Right hindlimb (tissue), 1 donor: ENCODE results near the gene HIVEP3.

Experiments used
- DNase-seq: peaks from one replicate; pipeline ENCODE4 v3.0.0-alpha.2; 2018

The HIVEP3 gene

GRCh38 chr1:41524676-41525675 is 393.7 kb downstream of the HIVEP3 start:
- no peak for DNase-seq

GRCh38 chr1:41523949-41524675 is 394.6 kb downstream of the HIVEP3 start:
- DNase-seq, result no peak

GRCh38 chr1:41523071-41523470 is 395.7 kb downstream of the HIVEP3 start:
- DNase-seq, result no peak

DNA sequence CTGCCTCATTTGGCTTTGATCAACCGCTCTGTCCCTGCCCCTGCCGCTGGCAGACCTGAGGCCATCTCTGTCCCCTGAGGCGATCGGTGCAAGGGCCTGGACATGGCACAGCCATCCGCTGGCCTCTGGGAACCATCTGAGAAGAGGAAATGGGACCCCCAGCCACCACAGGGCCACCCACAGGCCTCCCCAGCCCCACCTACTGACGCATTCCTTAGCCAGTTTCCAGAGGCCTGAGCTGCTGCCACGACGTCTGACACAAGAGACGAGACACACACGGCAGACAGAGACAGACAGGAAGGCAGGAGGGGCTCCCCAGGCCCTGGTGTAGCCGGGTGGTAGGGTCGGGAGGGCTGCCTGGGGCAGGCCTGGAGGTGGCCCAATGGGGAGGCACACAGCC is 397.0 kb downstream of the HIVEP3 start:
- DNase-seq, result no peak

GRCh38 chr1:41520951-41521752 is 397.6 kb downstream of the HIVEP3 start:
- no peak for DNase-seq

DNA sequence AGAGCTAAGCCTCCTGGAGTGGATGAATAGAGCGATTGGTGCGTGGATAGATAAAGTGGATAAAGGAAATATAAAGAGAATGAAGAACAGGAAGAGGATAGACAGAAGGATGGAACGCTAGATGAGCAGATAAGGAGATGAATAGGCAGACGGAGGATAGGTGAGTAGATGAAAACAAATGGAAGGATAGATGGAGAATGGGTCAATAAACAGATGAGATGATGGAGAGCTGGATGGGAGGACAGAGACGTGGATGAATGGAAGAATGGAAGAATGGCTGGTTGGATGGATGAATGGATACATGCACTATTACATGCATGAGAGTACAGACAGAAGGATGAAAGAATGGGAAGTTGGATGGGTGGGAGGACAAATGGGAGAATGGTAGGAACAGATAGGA is 399.1 kb downstream of the HIVEP3 start:
- no peak for DNase-seq

DNA sequence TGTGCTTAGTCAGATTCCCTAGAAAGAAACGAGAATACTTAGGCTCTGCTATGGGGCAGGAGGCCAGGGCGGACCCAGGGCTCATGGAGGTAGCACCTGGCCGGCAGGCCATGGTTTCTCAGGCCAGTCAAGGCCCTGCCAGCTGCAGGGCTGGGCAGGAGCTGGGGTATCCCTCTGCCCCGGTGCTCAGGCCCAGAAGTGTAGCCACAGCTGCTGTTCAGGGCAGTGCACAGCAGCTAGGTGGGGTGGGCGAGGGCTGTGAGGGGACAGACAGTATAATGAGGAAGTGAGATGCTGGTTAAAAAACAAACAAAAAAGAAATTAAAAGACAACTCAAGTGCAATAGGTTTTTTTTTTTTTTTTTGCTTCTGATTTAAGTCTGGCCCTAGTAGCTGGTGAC is 400.3 kb downstream of the HIVEP3 start:
- DNase-seq, result no peak

GRCh38 chr1:41517062-41517438 is 401.7 kb downstream of the HIVEP3 start:
- no peak for DNase-seq

DNA sequence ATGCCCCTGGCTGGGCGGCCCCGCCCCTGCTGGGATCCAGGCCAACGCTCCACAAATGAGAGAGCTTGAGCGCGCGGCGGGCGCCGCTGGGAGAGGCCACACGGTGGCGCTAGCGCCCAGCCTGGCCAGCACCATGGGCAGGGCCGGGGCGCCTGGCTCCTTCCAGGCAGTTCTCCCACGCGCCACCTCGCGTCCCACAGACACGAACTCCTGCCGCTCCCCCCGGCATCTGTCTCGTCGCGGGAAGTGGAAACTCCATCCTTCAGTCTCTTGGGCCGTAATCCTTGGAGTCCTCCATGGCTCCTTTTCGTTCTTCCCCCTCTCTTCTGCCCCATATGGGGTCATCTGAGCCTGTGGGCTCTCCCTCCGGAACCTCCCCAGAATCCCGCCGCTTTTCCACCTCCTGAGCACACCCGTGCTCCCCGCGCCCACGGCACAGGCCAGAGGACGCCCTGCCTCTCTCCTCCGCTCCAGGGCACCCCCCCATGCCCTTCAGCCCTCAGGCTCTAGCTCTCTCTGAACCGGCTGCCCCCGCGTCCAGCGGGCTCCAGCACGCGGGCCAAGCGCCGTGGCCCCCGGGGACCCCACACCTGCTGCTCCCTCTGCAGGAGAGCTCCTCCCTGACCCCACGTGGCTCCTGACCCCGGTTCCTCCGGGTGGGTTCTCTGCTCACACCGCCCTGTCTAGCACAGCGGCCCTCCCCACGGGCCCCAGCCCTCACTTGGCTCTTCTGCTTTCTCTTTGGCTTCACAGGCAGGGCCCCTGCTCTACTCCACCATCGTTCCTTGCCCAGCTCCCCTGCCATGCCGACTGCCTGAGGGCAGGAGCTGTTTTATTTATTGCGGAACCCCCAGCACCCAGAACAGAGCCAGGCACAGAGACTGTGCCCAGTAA is 402.3 kb downstream of the HIVEP3 start:
- peak; percentile 96 for DNase-seq

DNA sequence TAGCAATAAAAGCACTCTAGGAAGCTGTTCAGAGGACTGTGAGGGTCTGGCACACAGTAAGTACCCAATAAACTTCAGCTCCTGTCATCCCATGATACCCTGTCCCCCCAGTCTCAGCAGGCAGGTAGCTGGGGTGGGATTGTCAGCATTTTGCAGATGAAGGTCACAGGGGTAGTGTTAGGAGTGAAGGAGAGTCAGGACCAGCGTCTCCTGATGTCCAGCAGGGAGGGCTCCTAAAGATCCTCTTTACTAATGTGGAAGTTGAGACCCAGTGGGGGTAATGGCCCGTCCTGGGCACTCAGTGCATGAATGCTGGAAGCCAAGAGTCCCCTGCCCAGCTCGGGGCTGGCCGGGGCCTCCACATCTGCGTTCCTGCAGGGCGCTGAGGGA is 402.9 kb downstream of the HIVEP3 start:
- DNase-seq, result no peak

- DNase-seq, result no peak
Measured at GRCh38 chr1:41515131-41515678, 403.5 kb downstream of the HIVEP3 start.

GRCh38 chr1:41514381-41514780 is 404.3 kb downstream of the HIVEP3 start:
- no peak for DNase-seq

GRCh38 chr1:41513383-41513735 is 405.4 kb downstream of the HIVEP3 start:
- no peak for DNase-seq

GRCh38 chr1:41512701-41513382 is 405.9 kb downstream of the HIVEP3 start:
- DNase-seq, result no peak

DNA sequence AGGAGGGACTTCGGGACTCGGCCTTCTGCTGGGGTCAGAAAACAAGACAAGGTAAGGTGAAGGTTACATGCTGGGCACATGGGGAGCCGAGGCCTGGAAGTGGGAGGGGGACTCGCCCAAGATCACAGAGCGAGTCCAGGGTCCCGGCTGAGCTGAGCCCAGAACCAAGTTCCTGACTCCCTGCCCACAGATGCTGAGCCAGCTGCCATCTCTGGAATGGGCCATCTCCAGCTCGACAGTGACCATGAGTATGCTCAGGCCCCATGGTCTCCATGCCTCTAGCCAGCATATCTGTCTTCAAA is 407.5 kb downstream of the HIVEP3 start:
- DNase-seq, result no peak

DNA sequence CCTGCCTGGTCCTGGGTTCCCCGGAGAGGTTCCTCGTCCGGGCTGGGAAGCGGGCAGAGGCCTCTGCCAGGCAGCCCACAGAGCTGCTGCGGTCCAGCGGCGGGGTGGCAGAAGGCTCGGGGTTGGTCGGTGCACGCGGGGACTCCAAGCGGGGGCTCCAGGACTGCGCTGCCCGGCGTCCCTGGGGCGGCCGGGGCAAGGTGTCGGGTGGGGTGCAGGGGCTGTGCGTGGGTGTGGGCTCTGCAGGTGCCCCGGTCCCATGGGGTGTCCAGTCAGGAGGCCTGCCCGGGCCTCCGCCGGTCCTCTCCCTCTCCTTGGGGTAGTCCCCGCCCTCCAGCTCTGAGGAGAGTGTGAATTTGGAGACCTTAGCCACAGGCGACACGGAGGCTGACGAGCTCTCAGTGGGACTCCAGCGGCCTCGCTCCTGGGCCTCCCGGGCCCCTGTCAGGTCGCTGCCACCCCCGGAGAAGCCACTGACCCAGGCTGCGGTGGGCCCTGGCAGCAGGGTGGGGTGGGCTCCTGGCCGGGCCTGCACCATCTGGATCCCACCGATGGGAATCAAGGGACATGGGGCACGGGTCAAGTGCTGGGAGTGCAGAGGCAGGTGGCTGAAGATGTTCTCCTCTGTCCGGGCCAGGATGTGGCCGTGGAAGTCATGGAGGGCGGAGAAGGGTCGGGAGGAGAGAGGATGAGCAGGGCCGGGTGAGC is 408.0 kb downstream of the HIVEP3 start:
- no peak for DNase-seq

DNA sequence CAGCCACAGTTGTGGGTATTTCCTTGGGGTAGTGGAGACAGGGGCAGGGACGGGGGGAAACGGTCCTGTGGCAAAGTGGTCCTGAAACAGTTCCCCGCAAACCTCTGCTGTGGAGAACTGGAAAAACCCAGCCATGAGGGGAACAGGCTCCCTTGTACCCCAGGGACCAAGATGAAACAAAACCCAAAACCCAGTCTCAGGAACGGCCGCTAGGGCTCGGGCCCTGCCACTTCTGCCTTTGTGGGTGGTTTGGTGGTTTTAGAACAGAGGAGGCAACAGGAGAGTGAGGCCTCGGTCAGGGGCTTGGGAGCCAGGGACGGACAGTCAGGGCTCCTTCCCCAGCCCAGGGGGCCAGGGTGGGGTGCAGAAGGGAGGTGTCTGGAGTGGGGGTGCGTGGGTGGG is 409.5 kb downstream of the HIVEP3 start:
- no peak for DNase-seq

DNA sequence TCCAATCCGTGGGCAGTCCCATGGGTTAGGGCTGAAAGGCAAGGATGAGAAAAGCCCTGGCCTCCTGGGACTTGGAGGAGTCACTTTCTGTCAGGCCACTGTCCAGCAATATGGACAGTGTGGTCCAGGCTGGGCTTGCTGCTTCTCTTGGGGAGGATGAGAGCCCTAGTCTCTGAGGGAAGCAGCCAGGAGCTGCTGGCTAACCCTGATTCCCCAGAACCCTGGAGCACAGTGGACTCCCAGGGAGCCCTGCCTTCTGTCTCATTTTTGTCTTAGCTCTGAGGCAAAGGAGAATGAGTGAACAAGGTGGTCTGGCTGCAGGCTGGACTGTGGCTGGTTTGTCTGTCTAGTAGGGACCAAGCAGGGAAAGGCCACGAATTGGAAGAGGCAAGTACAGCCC is 410.4 kb downstream of the HIVEP3 start:
- no peak for DNase-seq

GRCh38 chr1:41507836-41508235 is 410.9 kb downstream of the HIVEP3 start:
- no peak for DNase-seq

DNA sequence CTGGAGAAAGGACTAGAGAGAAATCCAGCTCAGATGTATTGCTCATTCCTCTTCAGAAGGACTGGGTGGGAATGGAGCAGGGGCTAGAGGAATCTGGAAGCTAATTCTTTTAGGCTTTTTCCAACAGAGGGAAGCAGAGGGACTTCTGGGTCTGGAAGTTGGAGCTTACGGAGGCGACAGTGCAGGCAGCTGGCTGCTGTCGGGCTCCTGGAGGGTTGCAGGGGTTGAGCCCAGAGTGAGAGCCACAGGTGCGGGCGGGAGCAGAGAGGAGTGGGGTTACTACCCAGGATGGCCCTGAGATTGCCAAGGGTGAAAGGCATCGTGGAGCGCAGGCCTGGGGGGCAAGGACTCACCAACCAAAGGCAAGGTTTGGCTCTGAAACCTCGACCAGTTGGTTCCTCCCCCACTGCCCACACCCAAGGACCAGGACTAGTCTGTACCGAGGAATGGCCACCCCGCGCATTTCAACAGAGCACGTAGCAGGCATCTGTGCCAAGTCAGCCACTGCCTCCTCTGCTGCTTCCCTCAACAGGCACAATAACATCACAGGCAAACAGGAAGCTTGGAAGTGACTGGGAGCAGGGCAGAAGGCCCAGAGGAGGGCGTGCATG is 411.5 kb downstream of the HIVEP3 start:
- DNase-seq, result no peak
